DMS53 (cell line): ENCODE data around the gene CISD2.
A peak's percentile ranks its signal among the peaks of the same experiment; 100 is the strongest.
"Not testable (repeated sequence)": the region's sequence is repeated elsewhere in the genome, so short reads cannot be mapped to it uniquely, and the experiment has no call there.

Source experiments
- DNase-seq: peaks from one replicate; lab custom pipeline; 2025; lab: John Stamatoyannopoulos, UW

CISD2 gene

DNA sequence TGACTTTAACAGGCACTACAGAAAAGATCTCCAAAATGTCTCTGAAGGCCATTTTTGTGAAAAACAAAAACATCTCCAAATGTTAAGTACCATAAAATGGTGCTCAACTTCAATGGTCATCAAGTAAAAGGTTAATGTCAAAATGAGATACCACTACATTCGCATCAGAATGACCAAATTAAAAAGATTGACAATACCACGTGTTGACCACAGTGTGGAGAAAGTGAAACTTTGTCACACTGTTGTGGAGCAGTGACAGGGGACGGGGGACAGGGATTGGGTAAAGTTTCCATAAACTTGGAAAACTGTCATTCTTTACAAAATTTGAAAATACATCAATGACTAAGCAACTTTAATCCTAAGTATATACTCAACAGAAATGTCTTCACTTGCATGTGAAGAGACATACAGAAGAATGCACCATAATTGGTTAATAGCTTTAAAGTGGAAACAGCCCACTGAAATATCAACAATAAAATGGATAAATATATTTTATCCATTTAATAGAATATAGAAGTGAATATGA lies 19.1 kb upstream of the CISD2 start:
- no peak for DNase-seq

DNA sequence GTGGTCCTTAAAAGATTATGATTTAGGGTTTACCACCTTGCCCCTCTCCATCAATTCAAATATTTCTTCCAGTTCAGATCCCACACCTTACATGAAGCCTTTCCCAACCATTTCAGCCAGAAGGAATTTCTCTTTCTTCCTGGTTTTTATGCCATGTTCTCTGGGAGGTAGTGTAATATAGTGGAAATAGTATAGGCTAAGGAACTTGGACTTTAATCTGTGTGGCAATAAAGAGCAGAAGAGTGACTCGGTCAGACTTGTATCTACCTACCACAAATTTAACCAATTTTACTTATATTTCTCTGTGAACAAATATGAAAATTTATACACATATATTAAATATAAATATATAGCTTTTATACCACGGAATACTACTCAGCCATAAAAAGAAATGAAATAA lies 18.4 kb upstream of the CISD2 start:
- no peak for DNase-seq

DNA sequence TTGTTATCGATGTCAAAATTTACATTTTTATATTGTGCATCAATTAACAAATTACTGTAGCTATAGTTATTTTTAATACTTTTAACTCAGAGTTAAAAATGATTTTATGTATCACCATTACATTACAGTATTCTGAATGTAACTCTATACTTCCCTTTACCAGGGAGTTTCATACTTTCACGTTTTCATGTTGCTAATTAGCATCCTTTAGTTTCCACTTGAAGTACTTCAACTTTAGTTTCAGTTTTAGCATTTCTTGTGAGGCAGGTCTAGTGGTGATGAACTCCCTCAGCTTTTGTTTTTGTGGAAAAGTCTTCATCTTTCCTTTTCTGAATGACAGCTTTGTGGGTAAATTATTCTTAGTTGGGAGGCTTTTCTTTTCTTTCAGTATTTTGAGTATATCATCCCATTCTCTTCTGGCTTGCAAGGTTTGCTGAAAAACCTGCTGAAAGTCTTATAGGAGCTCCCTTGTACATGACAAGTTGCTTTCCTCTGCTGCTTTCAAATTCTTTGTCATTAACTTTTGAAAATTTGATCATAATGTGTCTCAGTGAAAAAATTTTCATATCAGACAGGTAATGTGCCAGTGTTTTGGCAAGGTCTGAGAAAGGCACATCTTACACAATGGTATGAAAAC lies 9.8 kb upstream of the CISD2 start:
- no peak for DNase-seq

DNA sequence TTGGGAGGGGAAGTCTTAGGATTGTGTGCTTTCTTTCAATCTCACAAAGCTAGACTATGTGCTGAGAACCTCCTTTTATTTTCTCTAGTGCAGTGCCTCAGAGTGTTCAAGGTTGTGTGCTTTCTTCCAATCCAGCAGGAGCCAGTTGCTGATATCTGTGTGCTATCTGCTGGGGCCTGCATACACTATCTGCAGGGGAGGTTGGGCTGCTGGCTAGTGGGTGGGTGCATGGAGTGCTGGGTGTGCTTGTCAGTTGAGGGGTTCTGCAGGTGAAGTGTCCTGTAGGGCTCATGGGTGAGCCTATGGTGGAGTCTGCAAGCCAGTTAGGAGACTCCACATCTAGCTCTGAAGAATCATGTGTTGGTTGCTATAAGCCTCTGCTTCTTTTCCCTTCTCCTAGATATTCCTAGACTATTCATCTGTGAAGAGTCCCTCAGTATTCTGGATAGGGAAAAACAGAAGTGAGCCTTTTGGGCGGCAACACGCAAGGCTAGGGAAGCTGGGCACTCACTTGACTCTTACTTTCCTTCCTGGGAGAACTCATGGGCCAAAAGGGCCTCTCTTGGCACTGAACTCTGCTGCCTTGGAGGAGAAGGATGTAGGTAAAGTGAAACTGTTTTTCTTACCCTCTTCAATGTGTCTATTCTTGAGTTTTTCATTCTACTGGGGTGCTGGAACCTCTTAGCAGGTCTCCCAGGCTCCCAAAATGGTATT lies 8.0 kb upstream of the CISD2 start:
- no peak for DNase-seq

DNA sequence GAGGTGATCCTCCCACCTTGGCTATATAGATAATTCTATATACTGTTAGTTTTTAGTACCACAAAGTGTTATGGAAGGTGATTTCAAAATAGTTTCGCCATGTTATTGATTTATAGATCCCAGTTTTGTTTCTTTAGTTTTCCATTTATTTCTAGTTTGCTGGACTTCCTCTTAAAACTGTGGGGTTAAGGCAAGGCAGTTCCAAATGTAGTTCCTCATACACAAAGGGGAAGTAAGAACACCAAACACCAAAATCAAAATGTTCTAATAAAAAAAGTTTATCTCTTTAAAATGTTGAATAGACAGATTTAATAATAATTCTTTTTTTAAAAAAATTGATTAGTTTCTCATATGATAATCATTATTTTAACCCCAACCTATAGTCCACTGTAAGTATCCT lies 6.8 kb upstream of the CISD2 start:
- DNase-seq: no peak

DNA sequence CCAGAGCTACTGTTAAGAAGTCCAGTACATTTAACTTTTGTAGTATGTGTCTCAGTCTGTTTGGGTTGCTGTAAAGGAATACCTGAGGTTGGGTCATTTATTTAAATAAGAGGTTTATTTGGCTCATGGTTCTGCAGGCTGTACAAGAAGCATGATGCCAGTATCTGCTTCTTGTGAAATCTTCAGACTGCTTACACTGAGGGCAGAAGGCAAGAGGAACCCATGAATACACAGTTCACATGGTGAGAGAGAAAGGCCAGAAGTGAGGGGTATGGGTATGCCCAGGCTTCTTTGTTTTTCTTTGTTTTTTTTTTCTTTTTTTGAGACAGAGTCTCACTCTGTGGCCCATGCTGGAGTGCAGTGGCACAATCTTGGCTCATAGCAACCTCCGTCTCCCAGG lies 6.0 kb upstream of the CISD2 start:
- no peak for DNase-seq

DNA sequence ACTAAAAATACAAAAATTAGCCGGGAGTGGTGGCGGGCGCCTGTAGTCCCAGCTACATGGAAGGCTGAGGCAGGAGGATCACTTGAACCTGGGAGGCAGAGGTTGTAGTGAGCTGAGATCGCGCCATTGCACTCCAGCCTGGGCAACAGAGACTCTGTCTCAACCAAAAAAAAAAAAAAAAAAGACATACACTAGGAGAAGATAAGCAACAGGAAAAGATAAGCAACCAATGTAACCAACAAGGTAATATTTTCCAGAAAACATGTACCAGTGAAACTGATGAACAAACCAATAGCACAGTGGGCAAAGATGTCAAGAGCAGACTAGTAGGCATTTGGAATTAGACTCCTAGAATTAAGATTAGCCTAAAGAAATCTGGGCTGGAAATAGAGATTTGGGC lies 3.5 kb upstream of the CISD2 start:
- not testable (repeated sequence) for DNase-seq

DNA sequence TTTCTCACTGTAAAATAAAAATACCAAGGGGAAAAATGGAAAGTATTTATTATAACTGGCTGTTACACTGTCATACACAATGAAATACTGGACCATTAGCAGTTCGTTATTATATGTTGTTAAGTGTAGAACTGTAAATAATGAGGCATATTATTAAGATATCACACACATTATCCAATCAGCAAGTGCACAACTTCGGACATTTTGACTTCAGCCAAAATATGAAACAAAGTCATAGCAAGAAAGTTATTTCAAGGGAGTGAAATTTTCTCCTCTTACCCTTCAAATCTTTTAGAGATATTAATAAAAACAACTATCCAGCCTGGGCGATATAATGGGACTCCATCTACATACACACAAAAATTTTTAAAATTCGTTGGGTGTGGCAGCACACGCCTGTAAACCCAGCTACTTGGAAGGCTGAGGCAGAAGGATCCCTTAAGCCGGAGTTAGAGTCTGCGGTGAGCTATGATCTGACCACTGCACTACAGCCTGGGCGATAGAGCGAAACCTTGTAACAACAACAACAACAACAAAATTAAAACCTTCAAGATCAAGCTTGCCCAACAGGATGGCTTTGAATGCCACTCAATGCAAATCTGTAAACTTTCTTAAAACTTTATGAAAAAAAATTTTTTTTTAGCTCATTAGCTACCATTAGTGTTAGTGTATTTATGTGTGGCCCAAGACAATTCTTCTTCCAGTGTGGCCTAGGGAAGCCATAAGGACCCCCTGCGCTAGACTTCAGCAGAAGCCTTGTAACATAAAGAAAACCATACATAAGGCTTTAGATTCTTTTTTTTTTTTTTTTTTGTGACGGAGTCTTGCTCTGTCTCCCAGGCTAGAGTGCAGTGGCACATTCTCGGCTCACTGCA lies 1.3 kb upstream of the CISD2 start:
- peak; percentile 21 for DNase-seq

DNA sequence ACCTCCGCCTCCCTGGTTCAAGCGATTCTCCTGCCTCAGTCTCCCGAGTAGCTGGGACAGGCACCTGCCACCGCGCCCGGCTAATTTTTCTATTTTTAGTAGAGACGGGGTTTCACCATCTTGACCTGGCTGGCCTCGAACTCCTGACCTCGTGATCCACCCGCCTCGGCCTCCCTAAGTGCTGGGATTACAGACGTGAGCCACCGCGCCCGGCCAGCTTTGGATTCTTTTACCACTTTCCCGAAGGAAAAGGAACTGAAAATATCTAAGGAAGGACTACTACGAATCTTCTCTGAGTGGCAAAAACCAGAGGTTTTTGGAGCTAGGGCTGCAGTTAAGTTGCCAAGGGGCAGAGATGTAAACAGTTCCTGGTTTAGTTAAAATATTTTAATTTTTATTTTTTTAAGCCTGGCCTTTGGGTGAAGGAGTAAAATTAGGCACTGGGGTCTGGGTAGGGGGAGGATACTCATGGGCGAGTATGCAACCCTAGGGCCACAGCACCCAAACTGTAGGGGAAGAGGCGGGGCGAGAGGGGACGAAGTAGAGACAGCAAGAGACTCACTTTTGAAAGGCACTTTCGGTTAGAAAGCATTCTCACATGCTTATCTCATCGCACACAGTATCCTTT lies 525 bp upstream of the CISD2 start:
- DNase-seq: peak; percentile 63

DNA sequence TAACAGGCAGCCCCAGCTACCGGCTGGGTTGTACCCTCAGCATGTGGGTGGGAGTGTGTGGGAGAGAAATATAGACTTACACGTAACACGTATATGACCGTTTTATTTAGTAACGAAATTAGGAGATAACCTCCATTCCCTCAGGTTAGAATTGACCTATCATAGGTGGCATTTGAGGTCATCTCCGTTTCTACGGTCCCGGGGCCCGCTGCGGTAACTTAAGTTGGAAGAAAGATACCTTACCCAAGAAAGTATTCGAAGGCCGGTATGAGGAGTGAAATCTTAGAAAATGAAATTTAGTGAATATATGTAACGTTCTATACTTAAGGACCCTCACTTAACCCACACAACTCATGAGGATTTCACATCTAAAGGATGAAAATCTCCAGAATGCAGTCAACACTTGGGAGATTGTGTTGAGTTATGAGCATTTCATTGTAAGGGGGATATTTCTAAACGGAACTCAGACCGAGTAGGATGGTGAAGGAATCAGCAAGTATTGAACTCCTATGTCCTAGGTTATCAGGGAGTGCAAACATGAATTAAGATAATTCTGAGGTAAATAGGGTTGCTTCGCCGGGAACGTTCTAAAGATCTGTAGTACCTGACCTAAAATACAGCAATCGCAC lies 891 bp downstream of the CISD2 start:
- DNase-seq: peak; percentile 27

DNA sequence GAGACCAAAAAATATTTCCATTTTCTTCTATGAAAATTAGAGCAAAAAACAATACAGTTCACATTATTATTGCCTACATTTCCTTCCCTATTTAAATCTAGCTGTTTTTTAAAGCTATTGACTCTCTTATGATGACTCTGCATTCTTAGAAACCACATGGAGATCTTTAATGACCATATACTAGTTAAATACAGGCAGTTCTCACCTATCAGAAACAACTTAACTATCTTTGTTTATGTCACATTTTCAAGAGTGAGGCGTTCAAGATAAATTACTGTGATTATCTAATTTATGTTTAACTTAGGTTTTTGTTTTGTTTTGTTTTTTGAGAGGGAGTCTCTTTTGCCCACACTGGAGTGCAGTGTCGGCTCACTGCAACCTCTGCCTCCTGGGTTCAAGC lies 3.0 kb downstream of the CISD2 start:
- no peak for DNase-seq

DNA sequence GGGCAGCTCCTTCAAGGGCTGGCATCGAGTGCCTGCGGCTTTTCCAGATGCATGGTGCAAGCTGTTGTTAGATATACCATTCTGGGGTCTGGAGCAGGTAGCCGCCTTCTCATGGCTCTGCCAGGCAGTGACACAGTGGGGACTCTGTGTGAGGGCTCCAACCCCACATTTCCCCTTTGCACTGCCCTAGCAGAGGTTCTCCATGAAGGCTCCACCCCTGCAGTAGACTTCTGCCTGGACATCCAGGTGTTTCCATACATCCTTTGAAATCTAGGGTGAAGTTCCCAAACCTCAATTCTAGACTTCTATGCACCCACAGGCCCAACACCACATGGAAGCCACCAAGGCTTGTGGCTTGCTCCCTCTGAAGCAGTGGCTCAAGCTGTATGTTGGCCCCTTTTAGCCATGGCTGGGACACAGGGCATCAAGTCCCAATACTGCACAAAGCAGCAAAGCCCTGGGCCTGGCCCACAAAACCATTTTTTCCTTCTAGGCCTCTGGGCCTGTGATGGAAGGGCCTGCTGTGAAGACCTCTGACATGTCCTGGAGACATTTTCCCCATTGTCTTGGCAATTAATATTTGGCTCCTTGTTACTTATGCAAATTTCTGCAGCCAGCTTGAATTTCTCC lies 8.8 kb downstream of the CISD2 start:
- peak; percentile 9 for DNase-seq

DNA sequence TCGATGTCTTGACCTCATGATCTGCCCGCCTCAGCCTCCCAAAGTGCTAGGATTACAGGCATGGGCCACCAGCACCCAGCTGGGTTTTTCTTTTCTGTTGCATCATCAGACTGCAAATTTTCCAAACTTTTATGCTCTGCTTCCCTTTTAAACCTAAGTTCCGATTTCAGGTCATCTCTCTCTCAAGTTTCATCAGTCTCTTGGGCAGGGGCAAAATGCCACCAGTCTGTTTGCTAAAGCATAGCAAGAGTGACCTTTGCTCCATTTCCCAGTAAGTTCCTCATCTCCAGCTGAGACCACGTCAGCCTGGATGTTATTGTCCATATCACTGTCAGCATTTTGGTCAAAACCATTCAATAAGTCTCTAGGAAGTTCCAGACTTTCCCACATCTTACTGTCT lies 9.6 kb downstream of the CISD2 start:
- DNase-seq: not testable (repeated sequence)

DNA sequence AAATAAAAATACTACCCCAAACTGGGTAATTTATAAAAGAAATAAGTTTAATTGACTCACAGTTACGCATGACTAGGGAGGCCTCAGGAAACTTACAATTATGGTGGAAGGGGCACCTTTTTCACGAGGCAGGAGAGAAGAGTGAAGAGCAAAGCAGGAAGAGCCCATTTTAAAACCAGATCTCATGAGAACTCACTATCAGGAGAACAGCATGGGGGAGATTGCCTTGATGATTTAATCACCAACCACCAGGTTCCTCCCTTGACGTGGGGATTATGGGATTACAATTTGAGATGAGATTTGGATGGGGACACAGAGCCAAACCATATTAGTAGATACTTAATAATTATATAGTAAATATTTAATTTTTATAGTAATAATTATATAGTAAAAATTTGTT lies 10.1 kb downstream of the CISD2 start:
- no peak for DNase-seq

DNA sequence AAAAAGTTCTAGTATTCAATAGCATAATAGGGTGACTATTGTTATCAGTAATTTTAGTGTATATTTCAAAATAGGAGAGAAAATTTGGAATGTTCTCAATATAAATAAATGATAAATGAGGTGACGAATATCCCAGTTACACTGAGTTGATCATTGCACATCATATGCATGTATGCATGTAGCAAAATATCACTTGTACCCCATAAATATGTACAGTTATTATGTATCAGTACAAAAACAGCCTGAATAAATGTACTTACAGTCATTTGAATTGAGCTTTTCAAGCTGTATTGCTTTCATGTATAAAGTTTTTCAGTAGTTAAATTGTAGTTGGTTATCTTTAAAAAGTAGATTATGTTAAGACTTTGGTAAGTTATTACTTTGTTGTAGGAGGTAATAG lies 12.6 kb downstream of the CISD2 start:
- no peak for DNase-seq

DNA sequence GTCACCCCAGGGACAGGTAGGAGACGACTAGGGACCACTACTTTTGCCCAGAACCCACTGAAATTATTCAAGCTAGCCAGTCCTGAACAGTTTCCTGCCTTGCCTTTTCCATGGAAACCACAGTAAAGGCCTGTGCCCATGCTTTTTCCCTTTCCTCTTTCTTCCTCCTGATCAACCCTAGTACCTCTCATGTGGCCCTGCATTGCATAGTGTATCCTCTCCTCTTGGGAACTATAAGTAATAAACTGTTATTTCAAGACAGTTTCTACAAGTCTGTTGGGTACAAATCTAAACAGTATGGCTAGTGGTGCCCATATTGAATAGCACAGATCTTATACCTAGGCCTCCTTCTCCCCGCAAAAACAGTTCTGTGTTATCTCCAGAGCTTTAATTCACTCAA lies 14.5 kb downstream of the CISD2 start:
- no peak for DNase-seq

DNA sequence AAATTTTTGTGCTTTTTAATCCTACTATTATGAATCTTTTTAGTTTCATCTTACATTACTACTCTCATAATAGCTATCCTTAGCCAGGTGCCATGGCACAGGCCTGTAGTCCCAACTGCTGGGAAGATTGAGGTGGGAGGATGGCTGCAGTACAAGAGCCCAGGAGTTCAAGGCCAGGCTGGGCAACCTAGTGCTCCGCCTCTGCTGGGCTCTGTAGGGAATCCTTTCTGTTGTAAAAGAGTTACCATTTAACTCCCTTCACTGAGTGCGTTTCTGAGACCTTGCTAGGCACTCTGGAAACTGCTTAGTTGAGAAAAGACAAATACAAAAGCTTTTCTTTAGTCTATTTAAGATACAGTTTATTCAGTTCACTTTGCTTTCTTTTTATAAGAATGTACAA lies 19.8 kb downstream of the CISD2 start:
- not testable (repeated sequence) for DNase-seq

DNA sequence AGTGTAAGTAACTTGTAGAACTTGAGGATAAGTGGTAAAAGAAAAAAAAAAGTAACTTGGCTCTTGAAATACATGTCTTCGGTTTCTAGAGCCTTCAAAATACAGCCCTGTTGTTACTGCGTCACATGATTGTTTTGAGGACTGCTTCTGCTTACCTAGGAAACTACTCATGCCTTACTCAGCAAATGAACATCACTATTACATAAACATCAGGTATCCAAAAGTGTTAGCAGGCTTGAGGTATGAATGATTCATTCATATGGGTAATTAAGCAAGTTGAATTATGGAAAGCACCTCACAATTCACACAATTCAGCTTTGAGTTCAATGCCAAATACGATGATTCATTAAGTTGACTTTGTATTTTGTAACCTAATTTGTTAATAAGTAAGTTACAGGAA lies 21.1 kb downstream of the CISD2 start:
- DNase-seq: peak; percentile 42

DNA sequence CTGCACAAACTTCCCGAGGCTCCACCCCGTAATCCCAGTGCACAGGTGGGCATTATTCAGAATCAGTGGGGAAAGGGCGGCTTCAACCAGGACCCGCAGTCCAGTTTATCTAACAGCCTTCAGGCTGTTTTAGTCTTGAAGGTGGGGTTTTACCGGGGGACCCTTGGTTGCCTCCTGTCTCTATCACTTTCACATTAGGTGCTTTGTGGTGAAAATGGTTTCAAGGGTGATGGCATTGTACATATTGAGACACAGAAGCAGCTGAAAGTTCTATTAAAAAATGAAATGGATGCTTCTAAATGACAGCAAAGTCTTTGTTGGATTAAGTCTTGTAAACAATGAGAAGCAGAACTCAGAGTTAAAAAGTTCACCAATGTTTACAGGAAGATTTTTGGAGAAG lies 27.8 kb downstream of the CISD2 start:
- DNase-seq: not testable (repeated sequence)

DNA sequence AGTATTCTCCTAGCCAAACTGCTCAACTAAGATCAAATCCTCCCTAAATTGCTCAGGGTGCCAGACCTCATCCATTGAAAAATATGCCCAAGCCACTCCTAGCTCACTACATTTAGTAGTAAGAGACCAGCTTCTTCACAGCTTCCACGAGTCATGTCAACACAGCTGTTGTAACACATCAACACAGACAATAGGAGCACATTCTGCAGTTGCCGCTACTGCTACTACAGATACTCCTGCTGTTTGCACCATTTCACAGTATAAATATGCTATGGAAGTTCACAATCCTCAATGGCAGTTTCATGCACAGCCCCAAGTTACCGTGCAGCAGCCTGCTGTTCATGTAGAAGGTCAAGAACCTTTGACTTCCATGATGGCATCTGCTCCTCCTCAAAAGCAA lies 28.8 kb downstream of the CISD2 start:
- peak; percentile 36 for DNase-seq

DNA sequence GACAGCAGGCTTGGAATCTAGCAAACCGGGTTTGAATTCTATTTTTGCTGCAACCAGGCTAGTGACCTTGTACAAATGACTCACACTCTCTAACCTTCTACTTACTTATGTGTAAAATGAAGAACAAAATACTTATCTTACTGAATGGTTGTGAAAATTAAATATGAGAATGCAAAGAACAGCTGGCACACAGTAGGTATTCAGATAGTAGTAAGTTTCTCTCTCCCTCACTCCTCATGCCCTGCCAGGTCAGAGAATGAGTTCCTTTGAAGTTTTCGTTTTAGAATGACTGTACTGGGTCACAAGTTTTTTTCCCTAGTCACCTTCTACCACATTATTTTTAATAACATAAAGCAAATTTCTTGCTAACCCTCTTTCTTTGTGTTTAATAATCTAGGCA lies 33.0 kb downstream of the CISD2 start:
- DNase-seq: no peak
